Activated T-cell treated with anti-CD3 and anti-CD28 coated beads, Interleukin-2, amount 50 U/mL, for 24 hours (primary cell): ENCODE measurements around the gene RUNX1.

Source experiments
- DNase-seq: peaks from one replicate; pipeline ENCODE4 v3.0.0-alpha.2; 2020
- H3K27ac Mint-ChIP-seq: 2 replicates; pipeline ENCODE4 v1.8.0; 2020; ENCODE audit warnings: mild to moderate bottlenecking, mixed read lengths
- H3K27me3 Mint-ChIP-seq: 2 replicates; pipeline ENCODE4 v1.8.0; 2020; ENCODE audit warnings: mixed read lengths
- H3K36me3 Mint-ChIP-seq: 2 replicates; pipeline ENCODE4 v1.8.0; 2020; ENCODE audit warnings: low read depth, mixed read lengths
- H3K4me1 Mint-ChIP-seq: 2 replicates; pipeline ENCODE4 v1.8.0; 2020; ENCODE audit warnings: low read depth, mixed read lengths
- H3K4me3 Mint-ChIP-seq: 2 replicates; pipeline ENCODE4 v1.8.0; 2020; ENCODE audit warnings: mild to moderate bottlenecking, moderate library complexity, mixed read lengths
- H3K9me3 Mint-ChIP-seq: 2 replicates; pipeline ENCODE4 v1.8.0; 2020; ENCODE audit warnings: mixed read lengths

The RUNX1 gene

DNA sequence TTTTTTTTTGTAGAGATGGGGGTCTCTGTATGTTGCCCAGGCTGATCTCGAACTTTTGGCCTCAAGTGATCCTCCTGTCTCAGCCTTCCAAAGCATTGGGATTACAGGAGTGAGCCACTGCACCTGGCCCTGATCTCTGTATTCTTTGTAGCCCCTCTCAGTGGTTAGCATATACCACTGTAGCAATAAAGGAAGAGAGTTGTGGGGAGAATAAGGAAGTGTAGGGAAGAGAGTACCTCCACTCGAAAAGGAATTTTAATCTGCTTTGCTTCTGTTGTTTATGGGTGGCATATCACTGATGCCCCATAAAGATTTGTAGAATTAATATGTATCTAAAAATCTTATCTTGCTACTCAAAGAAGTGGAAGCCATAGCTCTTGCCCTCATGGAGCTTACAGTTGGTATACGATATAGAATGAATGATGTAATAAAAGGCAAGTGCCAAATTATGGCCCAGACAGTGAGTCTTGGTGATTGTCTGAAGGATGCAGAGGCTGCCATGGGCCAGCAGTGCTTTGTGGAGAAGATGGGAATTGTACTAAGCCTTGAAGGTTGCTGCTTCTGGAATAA, 284.3 kb downstream of the RUNX1 start:
- no peaks in the 10 kb centered on the region for H3K27me3 Mint-ChIP-seq
- H3K4me1 Mint-ChIP-seq = no peaks in the 10 kb centered on the region
- no peak overlapping the region for H3K4me3 Mint-ChIP-seq
- no peak for DNase-seq
- no peak overlapping the region for H3K27ac Mint-ChIP-seq
- peaks cover 2% of the 10 kb centered on the region for H3K9me3 Mint-ChIP-seq
- H3K36me3 Mint-ChIP-seq = no peaks in the 10 kb centered on the region

- no peak overlapping the region for H3K27ac Mint-ChIP-seq
- no peak overlapping the region for H3K4me3 Mint-ChIP-seq
- no peaks in the 10 kb centered on the region for H3K36me3 Mint-ChIP-seq
- no peaks in the 10 kb centered on the region for H3K4me1 Mint-ChIP-seq
- DNase-seq = no peak
- no peaks in the 10 kb centered on the region for H3K27me3 Mint-ChIP-seq
- peaks cover 2% of the 10 kb centered on the region for H3K9me3 Mint-ChIP-seq
Measured at GRCh38 chr21:34762786-34763185, 286.3 kb downstream of the RUNX1 start.

- Mint-ChIP-seq H3K4me3 (no peak overlapping the region), H3K9me3 (peaks cover 2% of the 10 kb centered on the region), H3K27ac (no peak overlapping the region), H3K4me1 (no peaks in the 10 kb centered on the region), H3K27me3 (no peaks in the 10 kb centered on the region), H3K36me3 (no peaks in the 10 kb centered on the region)
- no peak for DNase-seq
Measured at GRCh38 chr21:34761758-34762330, 287.3 kb downstream of the RUNX1 start.

DNA sequence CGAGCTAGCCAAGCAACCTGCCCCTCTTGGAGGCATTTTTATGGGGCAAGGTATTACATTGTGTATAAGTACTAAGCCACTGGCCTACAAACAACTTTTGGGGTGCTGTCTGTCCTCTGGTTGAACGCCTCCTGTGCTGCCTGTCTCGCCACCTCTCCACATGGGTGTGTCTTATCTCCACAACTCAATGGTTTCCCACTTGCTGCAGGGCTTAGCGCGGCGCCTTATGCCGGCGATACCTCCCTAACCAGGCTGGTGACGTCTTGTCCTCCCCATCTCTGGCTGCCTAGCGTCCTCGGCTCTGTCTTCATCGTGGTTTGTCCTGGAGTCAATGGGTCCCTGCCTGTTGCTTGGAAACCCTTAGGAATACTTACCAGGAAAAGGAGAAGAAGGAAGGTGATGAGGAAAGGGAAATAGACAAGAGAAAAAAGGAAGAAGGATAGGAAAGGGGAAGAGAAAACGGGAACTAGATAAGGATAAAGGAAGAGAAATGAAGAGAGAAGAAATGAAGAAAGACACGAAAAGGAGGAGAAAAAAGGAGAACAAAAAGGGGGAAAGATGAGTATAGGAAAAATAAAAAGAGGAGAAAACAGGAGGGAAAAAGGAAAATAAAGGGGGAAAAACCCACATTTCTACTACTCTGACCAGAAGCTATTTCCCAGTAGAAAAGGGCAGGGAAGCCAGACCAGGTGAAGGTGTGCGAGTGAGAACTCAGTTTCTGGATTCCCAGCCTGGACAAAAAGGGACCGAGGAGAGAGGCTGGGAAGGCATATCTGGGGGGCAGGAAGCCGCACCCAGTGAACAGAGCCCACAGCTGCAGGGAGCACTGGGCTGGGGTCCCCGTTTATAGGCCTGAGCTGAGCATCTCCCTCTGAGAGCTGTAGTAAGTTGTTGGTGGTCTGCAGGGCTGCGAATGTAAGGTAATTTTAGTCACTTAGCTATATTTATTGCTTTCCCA, 294.1 kb downstream of the RUNX1 start:
- Mint-ChIP-seq H3K27me3 (peaks cover 20% of the 10 kb centered on the region), H3K4me3 (no peak overlapping the region), H3K27ac (no peak overlapping the region), H3K4me1 (no peaks in the 10 kb centered on the region), H3K9me3 (no peaks in the 10 kb centered on the region), H3K36me3 (no peaks in the 10 kb centered on the region)
- no peak for DNase-seq

DNA sequence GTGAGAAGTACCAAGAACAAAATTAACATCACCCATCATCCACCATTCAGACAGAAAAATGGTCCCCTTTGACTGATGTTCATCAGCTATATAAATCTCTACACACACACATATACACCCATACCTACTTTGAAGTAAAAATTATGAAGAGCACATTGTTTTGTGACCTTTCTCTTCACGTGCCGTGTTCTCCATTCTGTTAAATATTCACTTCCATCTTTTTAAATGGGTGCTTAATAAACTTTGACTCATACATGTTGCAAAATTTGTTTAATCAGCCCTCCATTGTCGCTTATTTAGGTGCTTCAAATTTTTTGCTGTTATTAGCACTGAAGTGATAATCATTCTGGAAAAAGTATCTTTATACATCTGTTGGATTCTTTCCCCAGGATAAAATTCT, 300.2 kb downstream of the RUNX1 start:
- no peaks in the 10 kb centered on the region for H3K9me3 Mint-ChIP-seq
- H3K4me3 Mint-ChIP-seq = no peak overlapping the region
- no peaks in the 10 kb centered on the region for H3K36me3 Mint-ChIP-seq
- H3K4me1 Mint-ChIP-seq = peaks cover 7% of the 10 kb centered on the region
- no peak for DNase-seq
- H3K27me3 Mint-ChIP-seq = peaks cover 13% of the 10 kb centered on the region
- H3K27ac Mint-ChIP-seq = no peak overlapping the region

DNA sequence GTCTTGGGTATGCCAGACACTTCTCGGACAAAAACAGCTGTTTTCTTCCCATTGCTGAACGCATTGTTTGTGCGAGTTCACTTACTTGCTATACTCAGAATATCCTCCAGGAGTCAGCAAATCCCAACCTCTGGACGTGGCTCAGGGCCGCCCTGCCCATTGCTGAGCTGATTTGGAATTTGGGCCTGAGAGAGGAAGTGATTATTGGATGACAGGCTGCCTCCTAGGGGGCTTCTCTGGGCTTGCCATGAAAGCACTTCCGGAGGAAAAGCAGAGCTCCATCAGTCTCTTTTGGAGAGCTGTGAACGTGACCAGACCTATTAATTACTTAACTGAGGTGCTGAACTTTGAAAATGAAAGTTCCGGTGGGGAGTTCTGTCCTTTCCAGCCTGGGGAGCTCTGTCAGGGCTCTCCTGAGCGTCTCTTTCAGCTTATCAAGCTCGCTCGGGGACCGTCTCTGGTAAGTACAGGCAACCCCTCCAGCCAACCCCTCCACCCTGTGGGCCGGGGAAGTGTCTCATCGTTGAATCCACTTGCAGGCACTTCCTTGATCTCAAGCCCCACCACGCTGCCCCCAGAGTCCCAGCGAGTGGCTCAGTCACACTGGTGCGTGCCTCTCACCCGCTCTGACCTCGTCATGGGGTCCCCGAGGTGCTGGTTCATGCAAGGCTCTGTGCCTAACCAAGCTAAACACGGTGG, 303.4 kb downstream of the RUNX1 start:
- DNase-seq = peak; percentile 71
- no peaks in the 10 kb centered on the region for H3K36me3 Mint-ChIP-seq
- peak overlapping the region; percentile 84 for H3K27ac Mint-ChIP-seq
- H3K9me3 Mint-ChIP-seq = no peaks in the 10 kb centered on the region
- H3K4me3 Mint-ChIP-seq = peak overlapping the region; percentile 52
- peaks cover 18% of the 10 kb centered on the region for H3K27me3 Mint-ChIP-seq
- H3K4me1 Mint-ChIP-seq = peaks cover 7% of the 10 kb centered on the region

GRCh38 chr21:34744801-34745200, 304.3 kb downstream of the RUNX1 start:
- H3K4me1 Mint-ChIP-seq = peaks cover 7% of the 10 kb centered on the region
- H3K36me3 Mint-ChIP-seq = no peaks in the 10 kb centered on the region
- no peak for DNase-seq
- H3K4me3 Mint-ChIP-seq = no peak overlapping the region
- H3K9me3 Mint-ChIP-seq = no peaks in the 10 kb centered on the region
- H3K27ac Mint-ChIP-seq = no peak overlapping the region
- H3K27me3 Mint-ChIP-seq = peaks cover 18% of the 10 kb centered on the region

GRCh38 chr21:34743831-34744230, 305.3 kb downstream of the RUNX1 start:
- H3K4me3 Mint-ChIP-seq = no peak overlapping the region
- peaks cover 7% of the 10 kb centered on the region for H3K4me1 Mint-ChIP-seq
- H3K27ac Mint-ChIP-seq = no peak overlapping the region
- no peaks in the 10 kb centered on the region for H3K9me3 Mint-ChIP-seq
- DNase-seq = no peak
- H3K36me3 Mint-ChIP-seq = no peaks in the 10 kb centered on the region
- H3K27me3 Mint-ChIP-seq = peaks cover 18% of the 10 kb centered on the region

DNA sequence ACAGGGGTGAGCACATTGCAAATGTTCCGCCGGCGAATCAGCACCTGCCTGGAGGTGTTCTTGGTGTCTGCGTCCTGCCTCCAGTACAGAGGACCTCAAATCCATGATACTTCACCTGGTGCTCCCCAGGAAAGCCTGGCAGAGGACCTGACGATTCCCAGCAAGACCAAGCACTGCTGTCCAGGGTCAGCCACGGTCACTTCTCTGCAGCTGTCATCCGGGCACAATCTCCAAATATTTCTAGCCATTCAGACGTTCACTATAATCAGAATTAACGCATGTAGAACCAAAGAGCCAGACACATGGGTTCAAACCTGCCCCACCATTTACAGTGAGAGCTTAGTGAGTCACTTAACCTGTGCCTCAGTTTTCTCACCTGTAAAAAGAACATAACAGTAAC, 305.8 kb downstream of the RUNX1 start:
- Mint-ChIP-seq H3K4me3 (no peak overlapping the region), H3K27ac (no peak overlapping the region), H3K36me3 (no peaks in the 10 kb centered on the region), H3K4me1 (peaks cover 7% of the 10 kb centered on the region), H3K9me3 (no peaks in the 10 kb centered on the region), H3K27me3 (peaks cover 18% of the 10 kb centered on the region)
- DNase-seq = no peak

- Mint-ChIP-seq H3K27me3 (peaks cover 26% of the 10 kb centered on the region), H3K27ac (no peak overlapping the region), H3K4me3 (no peak overlapping the region), H3K9me3 (no peaks in the 10 kb centered on the region), H3K4me1 (peaks cover under 1% of the 10 kb centered on the region), H3K36me3 (no peaks in the 10 kb centered on the region)
- DNase-seq = no peak
Measured at GRCh38 chr21:34740198-34740597, 308.9 kb downstream of the RUNX1 start.
